Left lung (tissue), 10 donors: ENCODE results near the gene TUB. TPM values are rescaled to one million over a fixed set of nuclear protein-coding genes. Genes with fewer than 3 reads are reported as not detected.

ENCODE experiments used
- ATAC-seq: fragments of 200-7000 bp; cut with Tn5 transposase; one replicate; pipeline ENCODE4 v1.9.1; 2020; ENCODE audit warnings: moderate library complexity
- DNase-seq, 4 donors: peaks; one replicate each; pipeline ENCODE4 v3.0.0-alpha.2; 2013 to 2020
- H3K27ac ChIP-seq, 2 donors: fragments of 200-600 bp; sonication (generic) in 1 of 2; one replicate each; pipeline versions ENCODE4 v1.5.0 to v1.8.0; 2020 to 2021
- H3K27me3 ChIP-seq, 2 donors: fragments of 200-600 bp; sonication (generic) in 1 of 2; one replicate each; pipeline versions ENCODE4 v1.5.0 to v1.8.0; 2020 to 2021
- H3K36me3 ChIP-seq, 2 donors: fragments of 200-600 bp; sonication (generic) in 1 of 2; one replicate each; pipeline versions ENCODE4 v1.5.0 to v1.8.0; 2020 to 2021
- H3K4me1 ChIP-seq, 2 donors: fragments of 200-600 bp; one replicate each; pipeline ENCODE4 v1.8.0; 2021
- H3K4me3 ChIP-seq, 2 donors: fragments of 200-600 bp; sonication (generic) in 1 of 2; one replicate each; pipeline versions ENCODE4 v1.5.0 to v1.8.0; 2020 to 2021; ENCODE audit warnings: mild to moderate bottlenecking in 1 of 2
- H3K9me3 ChIP-seq, 2 donors: fragments of 200-600 bp; sonication (generic) in 1 of 2; one replicate each; pipeline versions ENCODE4 v1.5.0 to v1.8.0; 2020 to 2021
- intact Hi-C, 2 donors: fragments of 100-400 bp; cut with DNase I; formaldehyde crosslinking; loops; one replicate each; pipeline versions ENCODE4 v1.11.2 to v1.14.2; 2022
- polyA plus RNA-seq, 6 donors: library from polyadenylated mRNA; unstranded; fragments of 120-200 nt; gene quantifications; one replicate each; pipeline ENCODE4 v1.2.1, GENCODE V29; 2013; ENCODE audit not compliant: insufficient read length in 6 of 6
- total RNA-seq, 2 donors: library from RNA; stranded (reverse); fragmentation: NEBNext Ultra II Directional; extraction: Animal tissue kit (Norgen Biotek cat#: 25700); gene quantifications; one replicate each; pipeline ENCODE4 v1.2.1, GENCODE V29; 2021
- TF ChIP-seq, protein P1 (sequence below), 2 donors: fragments of 200-600 bp; sonication (generic) in 1 of 2; IDR thresholded peaks; one replicate each; pipeline versions ENCODE4 v1.5.0 to v1.8.0; 2021; ENCODE audit warnings: antibody characterized with exemption in 2 of 2
- donor health status: DM: no; HTN: yes; CAD: no.
- donor health status: DM: no; HTN: no; CAD: no.

Gene TUB
- total and polyA plus RNA-seq, 8 donors = 5.6 to 30.0 (median 26.9) TPM

DNA sequence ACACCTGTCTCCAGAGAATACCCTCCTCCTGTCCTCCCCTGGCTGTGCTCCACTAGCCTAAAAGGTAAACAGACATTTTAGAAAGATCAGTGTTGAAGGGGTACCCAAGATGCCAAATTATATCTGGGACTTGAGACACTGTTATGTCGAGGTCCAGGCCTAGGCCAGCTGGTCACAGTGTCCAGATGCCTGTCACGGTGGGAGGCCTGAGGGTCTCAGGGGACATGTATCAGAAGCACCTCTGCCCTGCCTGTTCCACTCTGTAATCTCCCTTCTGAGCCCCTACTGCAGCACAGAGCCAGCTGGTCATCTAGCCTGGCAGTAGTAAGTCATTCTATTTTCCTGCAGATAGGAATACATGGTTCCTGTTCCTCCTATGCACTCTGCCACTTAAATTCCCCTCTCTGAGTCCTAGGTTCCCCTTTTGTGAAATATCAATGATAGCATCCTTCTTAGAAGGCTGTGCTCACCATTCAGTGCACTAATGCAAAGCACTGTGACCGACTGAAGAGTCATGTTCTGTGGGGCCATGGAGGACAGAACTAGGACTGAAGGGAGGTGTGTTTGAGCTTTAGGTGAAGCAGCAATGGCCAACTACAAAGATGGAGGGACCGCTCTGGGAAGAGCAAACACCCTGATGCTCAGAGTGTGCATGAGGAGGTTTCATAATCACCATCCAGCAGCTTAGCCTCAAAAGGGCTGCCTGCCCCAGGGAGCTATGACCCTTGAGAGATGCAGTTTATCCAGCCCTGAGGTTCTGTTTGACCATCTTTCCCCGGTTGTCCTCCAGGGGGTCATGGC, 44.8 kb upstream of the TUB start:
- no peaks in the 10 kb centered on the region for H3K9me3 ChIP-seq
- TF ChIP-seq, protein P1, sequence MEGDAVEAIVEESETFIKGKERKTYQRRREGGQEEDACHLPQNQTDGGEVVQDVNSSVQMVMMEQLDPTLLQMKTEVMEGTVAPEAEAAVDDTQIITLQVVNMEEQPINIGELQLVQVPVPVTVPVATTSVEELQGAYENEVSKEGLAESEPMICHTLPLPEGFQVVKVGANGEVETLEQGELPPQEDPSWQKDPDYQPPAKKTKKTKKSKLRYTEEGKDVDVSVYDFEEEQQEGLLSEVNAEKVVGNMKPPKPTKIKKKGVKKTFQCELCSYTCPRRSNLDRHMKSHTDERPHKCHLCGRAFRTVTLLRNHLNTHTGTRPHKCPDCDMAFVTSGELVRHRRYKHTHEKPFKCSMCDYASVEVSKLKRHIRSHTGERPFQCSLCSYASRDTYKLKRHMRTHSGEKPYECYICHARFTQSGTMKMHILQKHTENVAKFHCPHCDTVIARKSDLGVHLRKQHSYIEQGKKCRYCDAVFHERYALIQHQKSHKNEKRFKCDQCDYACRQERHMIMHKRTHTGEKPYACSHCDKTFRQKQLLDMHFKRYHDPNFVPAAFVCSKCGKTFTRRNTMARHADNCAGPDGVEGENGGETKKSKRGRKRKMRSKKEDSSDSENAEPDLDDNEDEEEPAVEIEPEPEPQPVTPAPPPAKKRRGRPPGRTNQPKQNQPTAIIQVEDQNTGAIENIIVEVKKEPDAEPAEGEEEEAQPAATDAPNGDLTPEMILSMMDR (IDR thresholded peaks at IDR 0.05) = no peak
- no peak overlapping the region for H3K27ac ChIP-seq
- no peak overlapping the region for H3K4me3 ChIP-seq
- ATAC-seq (no peak), DNase-seq (no peak)
- H3K27me3 ChIP-seq = peaks cover 0 to 29% of the 10 kb centered on the region in 2 donors
- no peaks in the 10 kb centered on the region for H3K36me3 ChIP-seq
- H3K4me1 ChIP-seq = peaks cover 4 to 6% of the 10 kb centered on the region in 2 donors
- intact Hi-C loops = loop anchor here in 1 of 2 donors (10.0 kb wide), 1 partner anchor 49 kb away; the partner anchor contains the start of gene TUB

DNA sequence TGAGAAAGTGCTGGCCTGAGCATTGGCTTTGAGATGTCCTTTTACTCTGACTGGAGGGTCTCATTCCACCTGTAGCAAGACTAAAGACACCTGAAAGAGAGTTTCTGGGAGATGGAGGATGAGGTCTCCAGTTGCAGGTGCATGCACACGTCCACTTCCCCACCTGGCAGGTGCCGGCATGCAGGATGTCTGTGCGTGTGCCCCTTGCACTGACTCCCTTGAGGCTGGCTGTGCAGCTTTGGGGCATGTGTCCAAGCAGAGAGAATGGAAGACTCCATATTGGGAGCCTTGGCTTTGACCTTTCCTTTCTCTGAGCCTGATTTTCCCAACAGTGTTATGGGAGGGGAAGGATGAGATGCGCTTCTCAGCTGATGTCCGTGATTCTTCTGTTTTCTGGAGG, 44.0 kb upstream of the TUB start:
- Histone ChIP-seq H3K27ac (no peak overlapping the region), H3K4me1 (peaks cover 4 to 6% of the 10 kb centered on the region in 2 donors), H3K27me3 (peaks cover 0 to 21% of the 10 kb centered on the region in 2 donors), H3K9me3 (no peaks in the 10 kb centered on the region), H3K36me3 (no peaks in the 10 kb centered on the region), H3K4me3 (no peak overlapping the region)
- ATAC-seq (no peak), DNase-seq (no peak)
- TF ChIP-seq, protein P1 (IDR thresholded peaks at IDR 0.05) = no peak
- intact Hi-C loops = loop anchor here in 1 of 2 donors (10.0 kb wide), 1 partner anchor 48 kb away; the partner anchor contains the start of gene TUB

DNA sequence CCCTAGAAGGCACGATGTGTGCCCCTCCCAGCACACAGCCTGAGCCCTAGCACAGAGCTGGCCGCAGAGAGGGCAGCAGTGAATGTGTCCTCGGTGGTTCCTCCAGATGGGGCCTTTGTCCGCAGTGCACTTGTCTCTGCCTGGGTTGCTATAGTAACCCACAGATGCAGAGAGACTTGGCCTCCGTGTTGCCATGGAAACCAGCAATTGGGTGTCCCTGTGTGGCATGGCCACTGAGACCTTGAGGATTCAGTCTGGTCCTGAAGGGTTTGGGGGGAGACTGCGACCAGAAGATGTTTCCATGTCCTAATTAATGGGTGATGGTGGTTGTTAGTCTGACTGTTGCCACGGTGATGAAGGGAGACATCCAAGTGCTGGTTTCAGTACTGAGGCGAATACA, 42.6 kb upstream of the TUB start:
- no peak for ATAC-seq
- Histone ChIP-seq H3K27me3 (peaks cover 0 to 7% of the 10 kb centered on the region in 2 donors), H3K4me3 (no peak overlapping the region), H3K27ac (no peak overlapping the region), H3K36me3 (no peaks in the 10 kb centered on the region), H3K4me1 (peaks cover under 1% of the 10 kb centered on the region in 2 donors), H3K9me3 (no peaks in the 10 kb centered on the region)
- TF ChIP-seq, protein P1 (IDR thresholded peaks at IDR 0.05) = no peak
- intact Hi-C loops = loop anchor here in 1 of 2 donors (10.0 kb wide), 1 partner anchor 46 kb away; the partner anchor contains the start of gene TUB
- DNase-seq = no peak

DNA sequence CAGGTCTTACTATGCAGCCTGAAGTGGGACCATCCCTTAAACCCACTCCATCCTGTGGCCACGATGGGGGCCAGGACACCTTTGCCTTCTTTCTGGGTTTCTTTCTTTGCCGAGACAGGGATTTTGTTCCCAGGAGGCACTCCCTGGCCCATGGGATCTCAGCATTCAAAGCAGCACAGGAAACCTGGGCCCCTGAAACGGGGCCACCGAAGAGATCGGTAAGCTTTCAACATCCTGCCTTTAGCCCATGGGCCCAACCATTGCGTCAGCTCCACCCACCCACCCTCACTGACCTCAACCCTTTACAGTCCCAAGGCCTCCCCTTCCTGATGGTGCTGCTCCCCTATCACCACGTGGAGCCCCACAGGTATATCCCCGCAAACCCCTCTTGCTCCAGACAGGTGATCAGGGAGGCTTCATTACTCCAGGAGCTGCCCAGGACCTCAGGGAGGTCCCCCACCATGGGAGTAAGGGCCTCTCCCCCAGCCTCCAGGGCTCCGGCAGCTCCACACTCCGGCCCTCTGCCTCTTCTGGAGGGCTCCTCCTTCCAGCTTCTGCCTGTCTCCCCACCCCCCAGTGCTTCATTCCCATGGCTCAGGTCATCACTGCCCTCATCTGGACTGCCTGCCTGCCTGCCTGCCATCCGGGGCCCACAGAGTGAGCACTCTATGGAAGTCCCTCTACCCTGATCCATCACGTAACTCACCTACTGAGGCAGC, 42.0 kb upstream of the TUB start:
- no peak for DNase-seq
- TF ChIP-seq, protein P1 (IDR thresholded peaks at IDR 0.05) = no peak
- Histone ChIP-seq H3K27me3 (peaks cover 0 to 6% of the 10 kb centered on the region in 2 donors), H3K4me3 (no peak overlapping the region), H3K4me1 (no peaks in the 10 kb centered on the region), H3K36me3 (no peaks in the 10 kb centered on the region), H3K9me3 (no peaks in the 10 kb centered on the region), H3K27ac (no peak overlapping the region)
- intact Hi-C loops = loop anchor here in 1 of 2 donors (10.0 kb wide), 1 partner anchor 46 kb away; the partner anchor contains the start of gene TUB
- no peak for ATAC-seq
